ENCODE measurements around the gene PCLO.

GRCh38 chr7:82778021-82778420 is 384.7 kb downstream of the PCLO start:
- TF ChIP-seq POLR2A (IDR thresholded peaks at IDR 0.05; ENCODE audit: low read depth, low read length) (no peak), TAF1 (IDR thresholded peaks at IDR 0.05; ENCODE audit: low read depth, low read length) (no peak)

Measured in GM12891 (cell line).